MCF 10A (cell line): ENCODE measurements around the gene JPH3. TPM values are rescaled to one million over a fixed set of nuclear protein-coding genes. Genes with fewer than 3 reads are reported as not detected.

ENCODE experiments used
- BruUV-seq: library from RNA; stranded (reverse); fragments of 400-500 nt; replicated peaks from 2 replicates; lab custom pipeline; 2021; lab: Mats Ljungman, UMichigan
- CTCF ChIA-PET: fragments of 300-600 bp; sonication (Branson Sonifier 250); formaldehyde crosslinking; extraction: SDS; loops from one replicate; lab custom pipeline; 2021; ENCODE audit warnings: antibody characterized with exemption, inconsistent platforms; lab: Yijun Ruan, JAX
- POLR2A ChIA-PET: fragments of 300-600, 350-650 bp; sonication (Branson Sonifier 250); formaldehyde crosslinking; extraction: SDS; loops from one replicate; lab custom pipeline; 2020; ENCODE audit warnings: antibody characterized with exemption, inconsistent platforms; lab: Yijun Ruan, JAX
- DNase-seq: peaks from one replicate; pipeline ENCODE4 v3.0.0-alpha.2; 2018; ENCODE audit not compliant: unreplicated experiment
- H3K27ac Mint-ChIP-seq: one replicate; pipeline ENCODE4 v1.8.0; 2022; ENCODE audit warnings: mild to moderate bottlenecking, low read depth, mixed read lengths; ENCODE audit not compliant: unreplicated experiment
- H3K27me3 Mint-ChIP-seq: one replicate; pipeline ENCODE4 v1.8.0; 2022; ENCODE audit warnings: mixed read lengths; ENCODE audit not compliant: insufficient read depth, unreplicated experiment
- H3K36me3 Mint-ChIP-seq: one replicate; pipeline ENCODE4 v1.8.0; 2022; ENCODE audit warnings: mild to moderate bottlenecking, moderate library complexity, mixed read lengths; ENCODE audit not compliant: insufficient read depth, unreplicated experiment
- H3K4me1 Mint-ChIP-seq: one replicate; pipeline ENCODE4 v1.8.0; 2022; ENCODE audit warnings: mixed read lengths; ENCODE audit not compliant: insufficient read depth, unreplicated experiment
- H3K4me3 Mint-ChIP-seq: one replicate; pipeline ENCODE4 v1.8.0; 2022; ENCODE audit warnings: mild to moderate bottlenecking, moderate library complexity, mixed read lengths; ENCODE audit not compliant: unreplicated experiment
- H3K9me3 Mint-ChIP-seq: one replicate; pipeline ENCODE4 v1.8.0; 2022; ENCODE audit warnings: mixed read lengths; ENCODE audit not compliant: unreplicated experiment
- intact Hi-C: fragments of 100-400 bp; cut with micrococcal nuclease; formaldehyde crosslinking; loops from 2 replicates; pipeline ENCODE4 v1.14.1; 2022
- total RNA-seq: library from RNA; stranded (reverse); gene quantifications from 2 replicates; pipeline ENCODE4 v1.2.3, GENCODE V29; 2022
- TF ChIP-seq, protein P1 (sequence below): fragments of 200-600 bp; IDR thresholded peaks from one replicate; pipeline ENCODE4 v1.8.0; 2022; ENCODE audit warnings: antibody characterized with exemption, mild to moderate bottlenecking; ENCODE audit not compliant: unreplicated experiment

Gene JPH3
- total RNA-seq, 1 experiment from 2014 or later, result not detected

DNA sequence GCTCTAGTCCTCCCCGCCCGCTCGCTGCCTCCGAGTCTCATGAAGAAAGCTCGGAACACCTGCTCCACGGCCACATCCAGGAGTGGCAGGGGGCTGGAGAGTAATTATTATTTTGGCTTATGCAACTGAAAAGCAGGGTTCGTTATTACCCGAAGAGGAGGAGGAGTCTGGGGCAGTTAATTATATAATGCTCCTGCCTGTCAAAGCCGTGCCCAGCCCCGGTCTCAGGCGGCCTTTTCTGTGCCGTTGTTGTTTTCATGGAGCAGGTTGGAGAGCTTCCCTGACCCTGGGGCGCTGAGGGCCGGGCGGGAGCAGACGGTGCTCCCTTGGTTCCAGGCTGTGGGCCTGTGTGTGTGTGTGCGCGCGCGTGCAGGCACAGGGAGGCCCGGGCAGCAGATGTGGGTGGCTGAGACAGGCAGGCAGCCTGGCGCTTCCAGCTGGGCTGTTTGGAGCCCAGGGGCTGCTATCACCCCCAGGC, 2.4 kb downstream of the JPH3 start:
- Mint-ChIP-seq H3K27ac (no peak overlapping the region), H3K4me1 (no peaks in the 10 kb centered on the region), H3K4me3 (no peak overlapping the region), H3K9me3 (no peaks in the 10 kb centered on the region), H3K36me3 (no peaks in the 10 kb centered on the region), H3K27me3 (peaks cover 58% of the 10 kb centered on the region)
- ChIA-PET CTCF (interaction anchor here (0.7 to 1.8 kb wide), 3 partner anchors 10 to 173 kb away, joined by 4 to 8 read pairs (median 4); no protein-coding TSS in a partner anchor), POLR2A (no interaction called here)
- DNase-seq, result no peak
- BruUV-seq, result no TSS peak
- TF ChIP-seq, protein P1, sequence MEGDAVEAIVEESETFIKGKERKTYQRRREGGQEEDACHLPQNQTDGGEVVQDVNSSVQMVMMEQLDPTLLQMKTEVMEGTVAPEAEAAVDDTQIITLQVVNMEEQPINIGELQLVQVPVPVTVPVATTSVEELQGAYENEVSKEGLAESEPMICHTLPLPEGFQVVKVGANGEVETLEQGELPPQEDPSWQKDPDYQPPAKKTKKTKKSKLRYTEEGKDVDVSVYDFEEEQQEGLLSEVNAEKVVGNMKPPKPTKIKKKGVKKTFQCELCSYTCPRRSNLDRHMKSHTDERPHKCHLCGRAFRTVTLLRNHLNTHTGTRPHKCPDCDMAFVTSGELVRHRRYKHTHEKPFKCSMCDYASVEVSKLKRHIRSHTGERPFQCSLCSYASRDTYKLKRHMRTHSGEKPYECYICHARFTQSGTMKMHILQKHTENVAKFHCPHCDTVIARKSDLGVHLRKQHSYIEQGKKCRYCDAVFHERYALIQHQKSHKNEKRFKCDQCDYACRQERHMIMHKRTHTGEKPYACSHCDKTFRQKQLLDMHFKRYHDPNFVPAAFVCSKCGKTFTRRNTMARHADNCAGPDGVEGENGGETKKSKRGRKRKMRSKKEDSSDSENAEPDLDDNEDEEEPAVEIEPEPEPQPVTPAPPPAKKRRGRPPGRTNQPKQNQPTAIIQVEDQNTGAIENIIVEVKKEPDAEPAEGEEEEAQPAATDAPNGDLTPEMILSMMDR, result no peak
- intact Hi-C loops, result no loop called here

DNA sequence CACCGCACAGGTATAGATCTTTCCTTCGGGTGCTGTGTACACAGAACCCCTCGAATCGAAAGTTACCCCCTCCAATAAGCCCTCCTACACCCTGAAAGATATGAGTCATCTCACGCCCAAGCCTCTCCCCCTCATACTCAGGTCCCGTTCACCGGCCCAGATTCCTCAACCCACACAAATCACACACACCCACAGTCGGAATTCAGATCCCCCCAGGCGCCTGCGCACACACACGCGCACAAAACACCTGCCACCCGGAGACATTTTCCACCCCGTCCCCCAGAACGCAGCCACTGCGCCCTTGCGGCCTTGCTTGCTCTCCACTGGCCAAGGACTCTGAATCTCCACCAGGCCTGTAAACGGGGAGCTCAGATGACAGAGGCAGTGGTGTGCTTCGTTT, 4.9 kb downstream of the JPH3 start:
- CTCF ChIA-PET, result interaction anchor here (0.6 to 0.7 kb wide), 2 partner anchors 16 to 886 kb away, joined by 3 to 4 read pairs; no protein-coding TSS in a partner anchor
- TF ChIP-seq, protein P1, result no peak
- H3K27ac Mint-ChIP-seq, result no peak overlapping the region

DNA sequence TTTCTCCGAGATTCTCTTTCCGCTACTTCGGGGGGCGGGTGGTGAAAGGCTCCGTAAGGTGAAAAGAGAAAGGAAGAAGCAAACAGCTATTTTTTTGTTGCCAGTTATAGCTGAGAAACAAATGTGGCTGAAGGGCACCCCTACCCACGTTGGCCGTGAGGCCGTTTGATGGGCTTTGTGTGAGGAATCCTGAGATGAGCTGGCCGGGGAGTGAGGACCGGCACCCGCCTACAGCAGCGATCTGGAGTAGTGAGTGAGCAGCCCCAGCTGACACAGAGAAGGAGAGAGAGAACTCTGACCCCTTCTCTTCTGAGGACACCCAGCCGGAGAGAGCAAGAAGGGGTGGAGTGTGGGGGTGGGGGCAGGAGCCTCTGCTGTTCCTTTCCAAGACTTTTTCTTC, 5.6 kb downstream of the JPH3 start:
- CTCF ChIA-PET, result interaction anchor here (0.6 to 0.7 kb wide), 2 partner anchors 15 to 886 kb away, joined by 3 to 4 read pairs; no protein-coding TSS in a partner anchor
- intact Hi-C loops, result no loop called here
- POLR2A ChIA-PET, result interaction anchor here (1.1 kb wide), 1 partner anchor 143 kb away, joined by 5 read pairs; no protein-coding TSS in a partner anchor

More for the DNA sequence above, 4.9 kb downstream of the JPH3 start:
- Mint-ChIP-seq H3K27me3 (peaks cover 78% of the 10 kb centered on the region), H3K4me3 (no peak overlapping the region), H3K4me1 (no peaks in the 10 kb centered on the region), H3K36me3 (no peaks in the 10 kb centered on the region), H3K9me3 (no peaks in the 10 kb centered on the region)
- intact Hi-C loops, result no loop called here
- POLR2A ChIA-PET, result interaction anchor here (1.1 kb wide), 1 partner anchor 143 kb away, joined by 5 read pairs; no protein-coding TSS in a partner anchor
- no peak for DNase-seq
- no TSS peak for BruUV-seq

DNA sequence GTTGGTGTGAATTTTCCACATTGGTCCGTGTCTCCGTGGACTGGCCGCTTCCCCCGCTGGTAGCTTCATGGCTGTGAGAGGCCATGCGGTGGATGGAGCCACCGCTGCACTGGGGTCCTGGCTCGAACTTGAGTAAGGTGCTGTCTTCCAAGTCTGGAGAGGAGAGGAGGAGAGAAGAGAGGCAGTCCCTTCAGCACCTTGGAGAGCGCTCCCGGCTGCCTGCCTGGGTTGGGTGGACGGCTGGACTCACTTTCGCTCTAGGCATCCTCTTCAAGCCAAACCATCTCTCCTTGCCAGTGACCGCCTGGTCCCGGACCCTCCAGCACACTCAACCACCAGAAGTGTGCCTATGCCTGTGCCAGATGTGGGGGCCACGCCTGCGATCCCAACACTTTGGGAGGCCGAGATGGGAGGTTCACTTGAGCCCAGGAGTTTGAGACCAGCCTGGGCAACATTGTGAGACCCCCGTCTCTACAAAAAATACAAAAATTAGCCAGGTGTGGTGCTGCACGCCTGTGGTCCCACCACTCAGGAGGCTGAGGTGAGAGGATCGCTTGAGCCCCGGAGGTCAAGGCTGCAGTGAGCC, 6.2 kb downstream of the JPH3 start:
- Mint-ChIP-seq H3K4me3 (no peak overlapping the region), H3K4me1 (no peaks in the 10 kb centered on the region), H3K36me3 (no peaks in the 10 kb centered on the region), H3K27me3 (peaks cover 69% of the 10 kb centered on the region), H3K27ac (no peak overlapping the region), H3K9me3 (no peaks in the 10 kb centered on the region)
- no TSS peak for BruUV-seq
- peak; percentile 72 for DNase-seq
- CTCF ChIA-PET, result no interaction called here
- TF ChIP-seq, protein P1, result no peak
- POLR2A ChIA-PET, result interaction anchor here (1.1 kb wide), 1 partner anchor 144 kb away, joined by 5 read pairs; no protein-coding TSS in a partner anchor
- intact Hi-C loops, result no loop called here

More for the DNA sequence above, 5.6 kb downstream of the JPH3 start:
- H3K4me1 Mint-ChIP-seq, result no peaks in the 10 kb centered on the region
- no peak overlapping the region for H3K27ac Mint-ChIP-seq
- TF ChIP-seq, protein P1, result no peak
- DNase-seq, result no peak
- H3K9me3 Mint-ChIP-seq, result no peaks in the 10 kb centered on the region
- peaks cover 75% of the 10 kb centered on the region for H3K27me3 Mint-ChIP-seq
- no TSS peak for BruUV-seq
- H3K36me3 Mint-ChIP-seq, result no peaks in the 10 kb centered on the region
- no peak overlapping the region for H3K4me3 Mint-ChIP-seq
